Lung (tissue), 12 donors: Measurements from ENCODE around the gene SLC38A6. TPM values are rescaled to one million over a fixed set of nuclear protein-coding genes. Genes with fewer than 3 reads are reported as not detected.
A peak's percentile ranks its signal among the peaks of the same experiment; 100 is the strongest.

Experiments
- ATAC-seq: fragments of 200-7000 bp; cut with Tn5 transposase; one replicate; pipeline ENCODE4 v1.9.1; 2020; ENCODE audit warnings: moderate number of reproducible peaks; ENCODE audit not compliant: insufficient read depth, low FRiP score
- DNase-seq, 3 donors: peaks; one replicate each; pipeline ENCODE4 v3.0.0-alpha.2; 2013 to 2017
- H3K27ac ChIP-seq, 2 donors: one replicate each; pipeline ENCODE4 v1.5.1; 2013; ENCODE audit warnings: mild to moderate bottlenecking in 2 of 2, moderate library complexity in 2 of 2, control low read depth in 1 of 2, inconsistent platforms in 1 of 2, low read depth in 1 of 2, low read length in 1 of 2
- H3K27me3 ChIP-seq, 3 donors: one replicate each; pipeline ENCODE4 v1.5.1; 2013; ENCODE audit warnings: low read length in 2 of 3; ENCODE audit not compliant: control insufficient read depth in 3 of 3, insufficient read depth in 3 of 3
- H3K36me3 ChIP-seq, 4 donors: one replicate each; pipeline ENCODE4 v1.5.1; 2013; ENCODE audit warnings: low read length in 4 of 4, mild to moderate bottlenecking in 1 of 4, moderate library complexity in 1 of 4; ENCODE audit not compliant: control insufficient read depth in 4 of 4, insufficient read depth in 4 of 4
- H3K4me1 ChIP-seq, 5 donors: one replicate each; pipeline ENCODE4 v1.5.1; 2013; ENCODE audit warnings: low read length in 5 of 5, mild to moderate bottlenecking in 2 of 5, moderate library complexity in 1 of 5; ENCODE audit not compliant: control insufficient read depth in 5 of 5, insufficient read depth in 5 of 5
- H3K4me3 ChIP-seq: one replicate; pipeline ENCODE4 v1.5.1; 2013; ENCODE audit warnings: mild to moderate bottlenecking, control low read depth, moderate library complexity
- H3K9ac ChIP-seq, 2 donors: one replicate each; pipeline ENCODE4 v1.5.1; 2013; ENCODE audit warnings: low read length in 2 of 2, control low read depth in 1 of 2; ENCODE audit not compliant: insufficient read depth in 1 of 2
- H3K9me3 ChIP-seq, 4 donors: one replicate each; pipeline ENCODE4 v1.5.1; 2013; ENCODE audit warnings: low read length in 3 of 4, mild to moderate bottlenecking in 1 of 4, moderate library complexity in 1 of 4; ENCODE audit not compliant: control insufficient read depth in 4 of 4, insufficient read depth in 3 of 4
- WGBS, 2 donors: extraction: QIAGEN DNeasy Blood & Tissue Kit; methylation state at CpG; one replicate each; pipeline ENCODE4 v1.1.7; 2013; 5-methylcytosine and 5-hydroxymethylcytosine counted together
- polyA plus RNA-seq, 2 donors: library from polyadenylated mRNA; stranded (reverse); fragments of 200-250 nt; gene quantifications; one replicate each; pipeline ENCODE4 v1.2.1, GENCODE V29; 2013
- total RNA-seq, 2 donors: library from RNA; depleted of rRNA in 1 of 2; stranded (reverse); fragments of >200 nt in 1 of 2; gene quantifications; one replicate each; pipeline ENCODE4 v1.2.1, GENCODE V29; 2014 to 2021
- TF ChIP-seq, protein P1 (sequence below): IDR thresholded peaks from 2 replicates; pipeline ENCODE4 v1.5.1; 2012; ENCODE audit warnings: mild to moderate bottlenecking; ENCODE audit errors: control extremely low read depth, extremely low read depth
- donor health status: control.
- donor health status: control.
- donor health status: Bipolar disorder and iron deficiency.
- donor health status: healthy.
- donor health status: DM: yes; HTN: yes; CAD: no.

Gene SLC38A6
- total and polyA plus RNA-seq, 4 donors = 10.0 to 62.4 (median 25.0) TPM

DNA sequence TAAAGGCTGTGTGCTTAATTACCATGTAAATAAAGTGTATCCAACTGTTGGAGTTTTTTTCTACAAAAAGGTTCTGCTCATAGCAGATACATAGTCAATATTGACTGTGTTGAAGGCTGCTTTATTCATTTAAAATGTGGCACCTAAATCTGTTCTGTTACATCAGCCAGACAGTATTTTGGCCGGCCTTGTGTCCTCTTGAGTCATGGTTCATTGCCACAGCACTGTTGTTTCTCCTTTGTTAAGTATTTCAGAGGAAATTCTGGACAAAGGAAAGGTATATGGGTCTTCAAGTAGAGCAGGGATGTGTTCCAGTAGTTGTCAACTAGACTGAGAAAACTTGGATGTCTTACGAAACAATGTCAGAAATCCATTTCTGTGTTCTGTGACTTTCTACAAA, 95.5 kb downstream of the SLC38A6 start:
- Histone ChIP-seq H3K9ac (no peak overlapping the region), H3K27me3 (no peaks in the 10 kb centered on the region), H3K4me3 (no peak overlapping the region), H3K36me3 (no peaks in the 10 kb centered on the region), H3K4me1 (no peaks in the 10 kb centered on the region), H3K27ac (no peak overlapping the region), H3K9me3 (no peaks in the 10 kb centered on the region)
- no peak for DNase-seq
- 90 to 93% methylated on average over 2 of the region's 2 CpGs for WGBS, 2 donors
- TF ChIP-seq, protein P1, sequence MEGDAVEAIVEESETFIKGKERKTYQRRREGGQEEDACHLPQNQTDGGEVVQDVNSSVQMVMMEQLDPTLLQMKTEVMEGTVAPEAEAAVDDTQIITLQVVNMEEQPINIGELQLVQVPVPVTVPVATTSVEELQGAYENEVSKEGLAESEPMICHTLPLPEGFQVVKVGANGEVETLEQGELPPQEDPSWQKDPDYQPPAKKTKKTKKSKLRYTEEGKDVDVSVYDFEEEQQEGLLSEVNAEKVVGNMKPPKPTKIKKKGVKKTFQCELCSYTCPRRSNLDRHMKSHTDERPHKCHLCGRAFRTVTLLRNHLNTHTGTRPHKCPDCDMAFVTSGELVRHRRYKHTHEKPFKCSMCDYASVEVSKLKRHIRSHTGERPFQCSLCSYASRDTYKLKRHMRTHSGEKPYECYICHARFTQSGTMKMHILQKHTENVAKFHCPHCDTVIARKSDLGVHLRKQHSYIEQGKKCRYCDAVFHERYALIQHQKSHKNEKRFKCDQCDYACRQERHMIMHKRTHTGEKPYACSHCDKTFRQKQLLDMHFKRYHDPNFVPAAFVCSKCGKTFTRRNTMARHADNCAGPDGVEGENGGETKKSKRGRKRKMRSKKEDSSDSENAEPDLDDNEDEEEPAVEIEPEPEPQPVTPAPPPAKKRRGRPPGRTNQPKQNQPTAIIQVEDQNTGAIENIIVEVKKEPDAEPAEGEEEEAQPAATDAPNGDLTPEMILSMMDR = no peak
- no peak for ATAC-seq

DNA sequence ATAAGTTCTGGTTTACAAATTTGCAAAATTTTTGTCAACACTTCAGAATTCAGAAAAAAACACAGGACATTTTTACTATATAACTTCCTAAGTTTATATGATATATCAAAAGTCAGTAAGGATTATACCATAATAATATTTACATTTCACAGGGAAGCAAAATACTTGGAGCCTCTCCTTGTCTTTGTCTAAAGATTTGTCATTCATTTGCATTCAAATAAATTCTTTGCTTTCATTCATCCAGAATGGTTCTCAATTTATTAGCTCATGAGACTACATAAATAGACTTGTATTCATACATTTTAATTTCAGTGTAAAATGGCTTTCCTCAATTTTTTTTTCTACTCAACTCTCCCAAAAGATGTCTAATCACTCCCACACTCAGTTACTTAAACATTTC, 96.4 kb downstream of the SLC38A6 start:
- ATAC-seq = no peak
- Histone ChIP-seq H3K27ac (no peak overlapping the region), H3K9me3 (no peaks in the 10 kb centered on the region), H3K4me3 (no peak overlapping the region), H3K9ac (no peak overlapping the region), H3K36me3 (no peaks in the 10 kb centered on the region), H3K27me3 (no peaks in the 10 kb centered on the region), H3K4me1 (no peaks in the 10 kb centered on the region)
- DNase-seq = no peak
- TF ChIP-seq, protein P1 = no peak

DNA sequence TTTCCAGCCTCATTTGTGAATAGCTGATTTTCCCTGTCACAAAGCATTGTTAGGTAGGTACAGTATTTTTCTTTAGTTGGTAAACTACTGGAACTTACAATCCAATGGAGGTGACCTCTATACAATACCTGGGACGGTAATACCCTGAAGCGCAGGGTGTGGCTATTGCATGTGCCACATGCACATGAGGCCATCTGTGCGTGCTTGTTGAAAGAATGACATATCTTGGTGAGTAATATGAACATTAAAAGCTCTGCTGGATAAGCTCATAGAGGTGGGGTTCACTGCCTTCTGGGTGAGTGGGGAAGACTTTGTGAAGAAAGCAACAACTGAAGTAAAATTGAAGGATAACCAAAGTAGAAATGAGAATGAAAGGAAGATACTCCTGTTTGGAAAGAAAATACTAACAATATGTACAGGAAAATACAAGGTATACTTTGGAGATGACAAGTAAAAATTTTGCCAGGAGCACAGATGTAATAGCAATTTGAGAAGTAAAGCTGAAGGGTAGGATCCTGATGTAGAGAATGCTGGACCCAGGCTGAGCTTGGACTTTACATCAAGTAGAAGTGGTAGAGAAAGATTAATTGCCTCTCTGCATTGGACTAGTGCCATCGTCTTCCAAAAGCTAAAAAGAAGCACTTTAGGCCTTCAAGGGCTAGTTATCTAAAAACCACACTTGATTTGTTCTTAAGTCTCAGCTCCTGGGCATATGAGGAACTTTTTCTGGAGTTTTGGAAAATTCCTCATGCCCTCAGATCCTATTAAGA, 97.1 kb downstream of the SLC38A6 start:
- Histone ChIP-seq H3K4me3 (no peak overlapping the region), H3K4me1 (no peaks in the 10 kb centered on the region), H3K27me3 (no peaks in the 10 kb centered on the region), H3K27ac (no peak overlapping the region), H3K9me3 (no peaks in the 10 kb centered on the region), H3K9ac (no peak overlapping the region), H3K36me3 (peaks cover 0 to 3% (median 0%) of the 10 kb centered on the region in 4 donors)
- WGBS, 2 donors = 86 to 88% methylated on average over 4 of the region's 4 CpGs
- TF ChIP-seq, protein P1 = no peak
- ATAC-seq = no peak
- peak in 1 of 3 donors; percentile 23 for DNase-seq
